HFF-Myc (cell line): ENCODE measurements around the gene LINC00237.

Experiments used
- DNase-seq: peaks from one replicate; pipeline ENCODE4 v3.0.0-alpha.2; 2011; ENCODE audit warnings: low read depth; ENCODE audit errors: extremely low read depth
- H3K4me3 ChIP-seq: replicated peaks from 2 replicates; pipeline ENCODE4 v1.5.1; 2011; ENCODE audit warnings: low read depth, mild to moderate bottlenecking, control low read depth, low read length
- CTCF ChIP-seq: IDR thresholded peaks from 2 replicates; pipeline ENCODE4 v1.5.1; 2012; ENCODE audit warnings: mild to moderate bottlenecking, low read depth, low read length, control low read depth; ENCODE audit errors: missing control alignments

Gene LINC00237

GRCh38 chr20:21114584-21114983, 8.4 kb upstream of the LINC00237 start:
- DNase-seq: no peak
- no peak overlapping the region for H3K4me3 ChIP-seq
- TF ChIP-seq CTCF: no peak

- no peak for DNase-seq
- TF ChIP-seq CTCF: no peak
- H3K4me3 ChIP-seq: no peak overlapping the region
Observed at GRCh38 chr20:21113697-21114096, 7.5 kb upstream of the LINC00237 start.

GRCh38 chr20:21111416-21111815, 5.3 kb upstream of the LINC00237 start:
- no peak overlapping the region for H3K4me3 ChIP-seq
- DNase-seq: no peak
- no peak for TF ChIP-seq CTCF

GRCh38 chr20:21110811-21111210, 4.7 kb upstream of the LINC00237 start:
- no peak for TF ChIP-seq CTCF
- no peak overlapping the region for H3K4me3 ChIP-seq
- no peak for DNase-seq

- no peak for TF ChIP-seq CTCF
- DNase-seq: no peak
- H3K4me3 ChIP-seq: no peak overlapping the region
Observed at GRCh38 chr20:21109144-21109543, 3.0 kb upstream of the LINC00237 start.

- no peak overlapping the region for H3K4me3 ChIP-seq
- no peak for DNase-seq
- no peak for TF ChIP-seq CTCF
Observed at GRCh38 chr20:21105429-21106170, 558 bp downstream of the LINC00237 start.

GRCh38 chr20:21104921-21105320, 1.2 kb downstream of the LINC00237 start:
- DNase-seq: no peak
- H3K4me3 ChIP-seq: no peak overlapping the region
- TF ChIP-seq CTCF: no peak
